Measurements from ENCODE around the gene EMC10.
A peak's percentile ranks its signal among the peaks of the same experiment; 100 is the strongest.
"Not testable (repeated sequence)": the region's sequence is repeated elsewhere in the genome, so short reads cannot be mapped to it uniquely, and the experiment has no call there.

Gene EMC10

DNA sequence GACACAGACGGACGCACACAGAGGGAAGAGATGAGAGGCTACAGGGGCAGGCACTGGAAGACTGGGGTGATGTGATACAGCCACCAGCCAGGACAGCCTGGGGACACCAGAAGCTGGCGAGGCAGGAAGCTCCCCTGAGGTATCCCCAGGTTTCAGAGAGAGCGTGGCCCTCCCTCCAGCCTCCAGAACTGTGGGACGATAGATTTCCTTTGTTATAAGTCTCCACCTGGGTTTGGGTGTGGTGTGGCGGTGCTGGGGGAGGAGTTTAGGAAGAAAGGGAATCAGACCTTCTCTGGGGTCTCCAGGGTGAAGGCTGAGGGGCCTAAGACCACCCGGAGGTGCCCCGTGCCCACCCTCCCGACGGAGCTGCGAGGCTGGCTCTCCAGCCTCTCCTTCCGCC is 40.1 kb downstream of the EMC10 start:
- DNase-seq: no peak

- DNase-seq: no peak
Observed at GRCh38 chr19:50516964-50517703, 40.8 kb downstream of the EMC10 start.

DNA sequence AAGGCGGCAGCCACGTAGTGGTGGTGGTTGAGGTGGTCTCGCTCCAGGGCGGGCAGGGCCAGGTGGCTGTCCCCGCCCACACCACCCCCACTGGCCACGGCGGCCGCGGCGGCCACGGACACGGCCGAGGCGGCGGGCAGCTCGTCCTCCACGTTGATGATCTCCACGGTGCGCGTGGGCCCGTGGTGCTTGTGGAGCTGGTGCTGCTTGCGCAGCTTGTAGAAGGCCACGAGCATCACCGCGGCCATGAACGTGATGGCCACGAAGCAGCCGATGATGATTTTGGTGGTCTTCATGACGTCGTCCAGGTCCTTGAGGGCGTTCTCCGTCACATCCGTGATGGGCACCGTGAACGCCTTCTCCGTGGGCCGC is 41.4 kb downstream of the EMC10 start:
- no peak for DNase-seq

GRCh38 chr19:50518091-50519005 is 42.0 kb downstream of the EMC10 start:
- no peak for DNase-seq

GRCh38 chr19:50519006-50519575 is 42.8 kb downstream of the EMC10 start:
- DNase-seq: no peak

DNA sequence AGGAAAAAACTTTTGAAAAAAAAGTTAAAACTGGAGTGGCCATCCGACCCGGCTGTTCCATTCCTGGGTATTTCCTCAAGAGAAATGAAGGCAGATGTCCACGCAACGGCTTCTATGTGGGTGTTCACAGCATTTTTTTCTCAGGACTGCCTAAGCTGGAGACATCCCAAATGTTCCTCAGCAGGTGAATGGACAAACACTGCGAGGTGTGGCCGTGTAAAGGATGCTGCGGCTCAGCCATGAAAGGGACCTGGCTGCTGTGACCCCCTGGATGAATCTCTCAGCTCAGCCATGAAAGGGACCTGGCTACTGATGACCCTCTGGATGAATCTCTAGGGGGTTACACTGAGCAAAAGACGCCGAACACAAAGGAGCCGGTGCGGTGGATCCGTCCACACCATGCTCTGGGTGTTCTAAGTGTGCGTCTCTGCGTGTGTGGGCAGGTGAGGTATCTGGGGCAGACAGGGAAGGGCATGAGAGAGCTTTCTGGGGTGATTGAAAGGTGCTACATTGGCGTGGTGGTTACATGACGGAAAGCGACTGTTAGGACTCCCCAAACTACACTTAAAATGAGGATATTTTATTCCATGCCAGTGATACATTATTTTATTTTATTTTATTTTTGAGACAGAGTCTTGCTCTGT is 44.6 kb downstream of the EMC10 start:
- no peak for DNase-seq

GRCh38 chr19:50522881-50523280 is 46.6 kb downstream of the EMC10 start:
- no peak for DNase-seq

DNA sequence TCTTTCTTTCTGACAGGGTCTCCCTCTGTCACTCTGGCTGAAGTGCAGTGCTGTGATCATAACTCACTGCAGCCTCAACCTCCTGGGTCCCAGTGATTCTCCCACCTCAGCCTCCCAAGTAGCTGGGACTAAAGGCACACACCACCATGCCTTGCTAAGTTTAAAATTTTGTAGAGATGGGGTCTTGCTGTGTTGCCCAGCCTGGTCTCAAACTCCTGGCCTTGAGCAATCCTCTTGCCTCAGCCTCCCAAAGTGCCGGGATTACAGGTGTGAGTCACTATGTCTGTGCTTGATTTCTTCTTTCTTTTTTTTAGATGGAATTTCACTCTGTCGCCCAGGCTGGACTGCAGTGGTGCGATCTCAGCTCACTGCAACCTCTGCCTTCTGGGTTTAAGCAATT is 51.7 kb downstream of the EMC10 start:
- not testable (repeated sequence) for DNase-seq

GRCh38 chr19:50531171-50531612 is 54.9 kb downstream of the EMC10 start:
- DNase-seq: no peak

DNA sequence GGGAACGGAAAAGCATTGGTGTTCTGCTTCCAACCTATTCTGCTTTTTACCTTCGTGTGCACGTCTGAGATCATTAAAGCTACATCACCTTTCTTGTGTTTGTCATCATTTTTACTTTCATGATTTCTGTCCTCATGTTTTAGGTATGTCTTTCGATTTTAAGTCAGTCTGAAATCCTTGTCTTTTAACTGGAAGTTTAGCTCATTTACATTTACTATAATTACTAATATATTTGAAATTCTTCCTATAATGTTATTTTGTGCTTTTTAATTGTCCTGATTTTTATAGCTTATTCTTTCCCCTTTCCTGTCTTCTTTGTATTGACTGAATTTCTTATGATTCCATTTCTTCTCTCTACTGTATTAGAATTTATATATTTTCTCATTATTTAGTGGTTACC is 56.6 kb downstream of the EMC10 start:
- DNase-seq: no peak

GRCh38 chr19:50534478-50534877 is 58.2 kb downstream of the EMC10 start:
- no peak for DNase-seq

GRCh38 chr19:50535672-50536187 is 59.4 kb downstream of the EMC10 start:
- DNase-seq: no peak

GRCh38 chr19:50536662-50537305 is 60.5 kb downstream of the EMC10 start:
- DNase-seq: no peak

- no peak for DNase-seq
Observed at GRCh38 chr19:50537306-50537685, 61.0 kb downstream of the EMC10 start.

- peak; percentile 71 for DNase-seq
Observed at GRCh38 chr19:50537769-50538230, 61.5 kb downstream of the EMC10 start.
